ENCODE data around the gene GOLGA1. TPM values are rescaled to one million over a fixed set of nuclear protein-coding genes. Genes with fewer than 3 reads are reported as not detected.

Gene GOLGA1
- total RNA-seq, 2 experiments from 2014 or later, result 20.9 to 21.6 TPM

GRCh38 chr9:124950050-124950718 lies 9.3 kb upstream of the GOLGA1 start:
- CTCF ChIA-PET, result interaction anchor here (1.5 kb wide), 1 partner anchor 194 kb away, joined by 4 read pairs; no protein-coding TSS in a partner anchor
- POLR2A ChIA-PET, result no interaction called here
- no peaks in the 10 kb centered on the region for H3K4me1 Mint-ChIP-seq (ENCODE audit: low read depth)

DNA sequence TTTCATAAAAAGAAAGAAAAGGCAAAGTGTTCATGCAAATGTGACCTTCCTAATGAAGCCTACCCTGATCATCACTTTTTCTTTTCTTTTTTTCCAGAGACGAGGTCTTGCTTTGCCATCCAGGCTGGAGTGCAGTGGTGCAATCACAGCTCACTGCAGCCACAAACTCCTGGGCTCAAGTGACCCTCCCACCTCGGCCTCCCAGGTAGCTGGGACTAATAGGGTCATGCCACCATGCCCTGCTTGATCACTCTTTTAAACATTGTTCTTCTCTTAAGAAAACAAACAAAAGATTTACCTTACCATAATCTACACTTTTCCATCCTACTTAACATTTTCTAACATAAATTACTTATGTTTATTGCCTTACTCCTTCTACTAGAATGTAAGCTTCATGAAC lies 8.5 kb upstream of the GOLGA1 start:
- Mint-ChIP-seq H3K27ac (no peak overlapping the region), H3K36me3 (ENCODE audit: low read depth) (no peaks in the 10 kb centered on the region), H3K4me1 (ENCODE audit: low read depth) (no peaks in the 10 kb centered on the region), H3K27me3 (no peaks in the 10 kb centered on the region), H3K4me3 (no peak overlapping the region), H3K9me3 (no peaks in the 10 kb centered on the region)
- DNase-seq (no peak), ATAC-seq (no peak)
- ChIA-PET POLR2A (no interaction called here), CTCF (interaction anchor here (1.5 kb wide), 1 partner anchor 195 kb away, joined by 4 read pairs; no protein-coding TSS in a partner anchor)
- TF ChIP-seq CTCF (IDR thresholded peaks at IDR 0.05), result no peak
- intact Hi-C loops (cut with micrococcal nuclease), result loop anchor here (10.0 kb wide), 1 partner anchor 195 kb away; the partner anchor contains the start of gene SCAI

More at GRCh38 chr9:124950050-124950718, 9.3 kb upstream of the GOLGA1 start:
- Mint-ChIP-seq H3K27me3 (no peaks in the 10 kb centered on the region), H3K36me3 (ENCODE audit: low read depth) (no peaks in the 10 kb centered on the region), H3K27ac (no peak overlapping the region), H3K9me3 (no peaks in the 10 kb centered on the region), H3K4me3 (no peak overlapping the region)
- ATAC-seq, result no peak
- no peak for DNase-seq
- TF ChIP-seq CTCF (IDR thresholded peaks at IDR 0.05), result no peak
- intact Hi-C loops (cut with micrococcal nuclease), result no loop called here

DNA sequence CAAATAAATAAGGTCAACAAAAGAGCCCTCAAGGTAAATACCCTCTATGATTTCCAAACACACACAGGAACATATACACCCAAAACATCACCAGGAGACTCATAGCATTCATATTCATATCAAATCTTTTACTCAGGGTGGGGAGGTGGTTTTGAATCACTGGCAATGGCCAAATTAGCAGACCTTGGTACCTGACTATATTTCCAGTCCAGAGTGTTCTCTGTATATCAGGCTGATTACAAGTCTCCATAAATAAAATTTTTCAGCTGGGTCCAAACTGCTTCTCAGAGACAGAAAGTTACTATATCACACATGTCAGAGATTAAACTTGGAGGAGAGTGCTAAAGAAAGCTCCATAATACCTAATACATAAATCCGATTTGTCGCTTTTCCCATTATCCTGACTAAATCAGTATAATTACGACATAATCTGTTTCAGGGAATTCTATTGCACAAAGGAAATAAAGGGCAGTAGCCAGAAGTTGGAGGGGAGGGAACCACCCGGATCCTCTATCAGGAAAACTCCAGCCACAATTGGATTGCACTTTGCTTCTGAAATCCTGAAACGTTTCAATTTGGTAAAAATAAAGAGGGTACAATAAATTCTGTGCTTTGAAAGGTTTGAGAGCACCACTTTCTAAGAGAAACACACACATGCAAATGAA lies 7.0 kb upstream of the GOLGA1 start:
- ATAC-seq (no peak), DNase-seq (no peak)
- no peak for TF ChIP-seq CTCF (IDR thresholded peaks at IDR 0.05)
- Mint-ChIP-seq H3K4me1 (ENCODE audit: low read depth) (no peaks in the 10 kb centered on the region), H3K27ac (no peak overlapping the region), H3K27me3 (no peaks in the 10 kb centered on the region), H3K36me3 (ENCODE audit: low read depth) (peaks cover 1% of the 10 kb centered on the region), H3K4me3 (no peak overlapping the region), H3K9me3 (no peaks in the 10 kb centered on the region)
- ChIA-PET CTCF (no interaction called here), POLR2A (no interaction called here)
- intact Hi-C loops (cut with micrococcal nuclease), result loop anchor here (10.0 kb wide), 1 partner anchor 197 kb away; the partner anchor contains the start of gene SCAI

- ChIA-PET POLR2A (no interaction called here), CTCF (no interaction called here)
- DNase-seq, result no peak
- TF ChIP-seq CTCF (IDR thresholded peaks at IDR 0.05), result no peak
- no peak overlapping the region for H3K27ac Mint-ChIP-seq
- H3K9me3 Mint-ChIP-seq, result no peaks in the 10 kb centered on the region
- H3K36me3 Mint-ChIP-seq (ENCODE audit: low read depth), result peaks cover 8% of the 10 kb centered on the region
- no peak overlapping the region for H3K4me3 Mint-ChIP-seq
- no peak for ATAC-seq
- peaks cover 4% of the 10 kb centered on the region for H3K4me1 Mint-ChIP-seq (ENCODE audit: low read depth)
- no peaks in the 10 kb centered on the region for H3K27me3 Mint-ChIP-seq
- intact Hi-C loops (cut with micrococcal nuclease), result loop anchor here (10.0 kb wide), 1 partner anchor 199 kb away; the partner anchor contains the start of gene SCAI
These were observed 5.3 kb upstream of the GOLGA1 start for GRCh38 chr9:124946167-124946566.

Measured in activated CD8-positive, alpha-beta T cell treated with anti-CD3 and anti-CD28 coated beads for 36 hours (primary cell).